ENCODE measurements around the gene RAB41. TPM values are rescaled to one million over a fixed set of nuclear protein-coding genes. Genes with fewer than 3 reads are reported as not detected.
A peak's percentile ranks its signal among the peaks of the same experiment; 100 is the strongest.
"Not testable (repeated sequence)": the region's sequence is repeated elsewhere in the genome, so short reads cannot be mapped to it uniquely, and the experiment has no call there.

RAB41 gene
- total RNA-seq, 4 donors from 2014 or later, result not detected

DNA sequence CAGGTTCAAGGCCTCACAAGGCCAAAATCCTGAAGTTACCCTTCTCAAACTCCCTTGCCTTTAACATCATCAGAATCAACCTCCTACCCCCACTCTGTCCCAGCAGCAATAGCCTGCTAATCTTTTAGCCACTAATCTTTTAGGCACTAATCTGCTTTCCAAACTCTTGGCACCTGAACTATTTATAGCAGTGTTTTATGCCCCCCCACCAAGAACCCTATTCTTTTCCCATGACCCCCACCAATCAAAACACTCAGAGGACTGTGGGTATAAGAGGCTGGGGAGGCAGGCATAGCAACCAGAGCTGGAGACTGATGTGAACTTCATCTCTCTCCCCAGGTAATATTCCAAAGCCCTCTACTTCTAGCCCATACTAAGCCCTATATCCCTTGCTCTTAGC is 13.9 kb upstream of the RAB41 start, which contains the start of gene ARR3:
Gene ARR3 (plus strand): TSS at position 301 of the 400 bp plus-strand sequence. CDS start 1,052 bp downstream, outside the sequence.
- TF ChIP-seq POLR2A (IDR thresholded peaks at IDR 0.05) (no peak), EP300 (IDR thresholded peaks at IDR 0.05) (no peak)
- TF ChIP-seq, protein P1, sequence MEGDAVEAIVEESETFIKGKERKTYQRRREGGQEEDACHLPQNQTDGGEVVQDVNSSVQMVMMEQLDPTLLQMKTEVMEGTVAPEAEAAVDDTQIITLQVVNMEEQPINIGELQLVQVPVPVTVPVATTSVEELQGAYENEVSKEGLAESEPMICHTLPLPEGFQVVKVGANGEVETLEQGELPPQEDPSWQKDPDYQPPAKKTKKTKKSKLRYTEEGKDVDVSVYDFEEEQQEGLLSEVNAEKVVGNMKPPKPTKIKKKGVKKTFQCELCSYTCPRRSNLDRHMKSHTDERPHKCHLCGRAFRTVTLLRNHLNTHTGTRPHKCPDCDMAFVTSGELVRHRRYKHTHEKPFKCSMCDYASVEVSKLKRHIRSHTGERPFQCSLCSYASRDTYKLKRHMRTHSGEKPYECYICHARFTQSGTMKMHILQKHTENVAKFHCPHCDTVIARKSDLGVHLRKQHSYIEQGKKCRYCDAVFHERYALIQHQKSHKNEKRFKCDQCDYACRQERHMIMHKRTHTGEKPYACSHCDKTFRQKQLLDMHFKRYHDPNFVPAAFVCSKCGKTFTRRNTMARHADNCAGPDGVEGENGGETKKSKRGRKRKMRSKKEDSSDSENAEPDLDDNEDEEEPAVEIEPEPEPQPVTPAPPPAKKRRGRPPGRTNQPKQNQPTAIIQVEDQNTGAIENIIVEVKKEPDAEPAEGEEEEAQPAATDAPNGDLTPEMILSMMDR (IDR thresholded peaks at IDR 0.05), result no peak
- Histone ChIP-seq H3K4me3 (no peak within 1 kb of the TSS), H3K4me1 (no peaks in the 10 kb centered on the region), H3K36me3 (no peaks in the 10 kb centered on the region), H3K27me3 (no peaks in the 10 kb centered on the region), H3K9me3 (no peaks in the 10 kb centered on the region), H3K27ac (no peak within 1 kb of the TSS)
- DNase-seq (ENCODE audit: low spot score in 2 of 2), result no peak

DNA sequence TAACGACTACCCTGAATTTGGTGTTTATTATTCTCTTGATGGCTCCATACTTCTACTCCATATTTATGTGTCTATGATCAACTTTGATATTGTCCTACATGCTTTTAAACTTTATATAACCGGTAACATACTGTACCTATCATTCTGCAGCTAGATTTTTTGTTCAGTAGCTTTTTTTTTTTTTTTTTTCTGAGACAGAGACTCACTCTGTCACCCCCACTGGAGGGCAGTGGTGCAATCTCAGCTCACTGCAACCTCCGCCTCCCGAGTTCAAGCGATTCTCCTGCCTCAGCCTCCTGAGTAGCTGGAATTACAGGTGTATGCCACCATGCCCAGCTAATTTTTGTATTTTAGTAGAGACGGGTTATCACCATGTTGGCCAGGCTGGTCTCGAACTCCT is 7.9 kb upstream of the RAB41 start:
- not testable (repeated sequence) for H3K36me3 ChIP-seq; H3K27me3 ChIP-seq; H3K27ac ChIP-seq; H3K9me3 ChIP-seq; H3K4me1 ChIP-seq; H3K4me3 ChIP-seq; DNase-seq (ENCODE audit: low spot score in 2 of 2)
- 78 to 82% methylated on average over 6 to 7 of the region's 7 CpGs for WGBS, 2 donors

DNA sequence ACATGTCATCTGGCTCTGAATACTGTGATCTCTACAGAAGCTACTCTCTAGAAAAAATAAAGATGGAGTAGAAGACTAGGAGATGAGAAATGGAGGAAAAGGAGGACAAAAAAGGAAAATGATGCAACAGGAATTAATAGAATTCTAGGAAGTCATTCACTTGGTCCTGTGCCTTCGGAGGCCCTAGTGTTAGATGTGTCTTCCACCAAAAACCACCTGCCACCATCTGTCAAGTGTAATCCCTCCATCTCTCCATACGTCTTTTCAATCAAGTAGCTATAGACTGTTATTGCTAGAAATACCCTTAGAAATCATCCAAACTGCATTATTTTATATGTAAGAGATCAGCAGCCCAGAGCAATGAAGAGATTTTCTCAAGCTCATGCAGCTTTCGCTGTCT is 2.9 kb upstream of the RAB41 start:
- H3K27me3 ChIP-seq, result no peaks in the 10 kb centered on the region
- 82 to 96% methylated on average over 3 of the region's 3 CpGs for WGBS, 2 donors
- no peak overlapping the region for H3K27ac ChIP-seq
- DNase-seq (ENCODE audit: low spot score in 2 of 2), result no peak
- H3K4me1 ChIP-seq, result no peaks in the 10 kb centered on the region
- TF ChIP-seq EP300 (IDR thresholded peaks at IDR 0.05) (no peak), POLR2A (IDR thresholded peaks at IDR 0.05) (no peak)
- TF ChIP-seq, protein P1 (IDR thresholded peaks at IDR 0.05), result no peak
- H3K9me3 ChIP-seq, result no peaks in the 10 kb centered on the region
- no peak overlapping the region for H3K4me3 ChIP-seq
- peaks cover 0 to 8% (median 0%) of the 10 kb centered on the region in 3 donors for H3K36me3 ChIP-seq

DNA sequence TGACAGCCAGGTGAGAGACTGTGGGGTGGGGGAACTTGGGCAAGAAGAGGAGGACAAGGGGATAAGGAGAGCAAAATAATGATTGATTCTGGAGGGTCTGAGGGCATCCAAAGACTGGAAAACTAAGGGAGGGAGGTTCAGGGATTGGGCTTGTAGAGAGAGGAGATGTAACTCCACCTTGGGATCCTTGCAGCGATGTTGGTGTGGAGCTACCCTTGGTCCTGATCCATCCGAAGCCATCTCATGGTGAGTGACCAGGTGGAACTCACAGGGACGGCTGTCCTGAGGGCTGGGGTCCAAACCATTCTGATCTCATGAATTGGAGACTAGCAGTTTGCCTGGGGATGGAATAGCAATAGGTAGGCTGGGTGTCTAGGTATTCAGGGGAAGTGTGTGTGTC is 1.4 kb upstream of the RAB41 start:
- 72 to 84% methylated on average over 3 of the region's 3 CpGs for WGBS, 2 donors

DNA sequence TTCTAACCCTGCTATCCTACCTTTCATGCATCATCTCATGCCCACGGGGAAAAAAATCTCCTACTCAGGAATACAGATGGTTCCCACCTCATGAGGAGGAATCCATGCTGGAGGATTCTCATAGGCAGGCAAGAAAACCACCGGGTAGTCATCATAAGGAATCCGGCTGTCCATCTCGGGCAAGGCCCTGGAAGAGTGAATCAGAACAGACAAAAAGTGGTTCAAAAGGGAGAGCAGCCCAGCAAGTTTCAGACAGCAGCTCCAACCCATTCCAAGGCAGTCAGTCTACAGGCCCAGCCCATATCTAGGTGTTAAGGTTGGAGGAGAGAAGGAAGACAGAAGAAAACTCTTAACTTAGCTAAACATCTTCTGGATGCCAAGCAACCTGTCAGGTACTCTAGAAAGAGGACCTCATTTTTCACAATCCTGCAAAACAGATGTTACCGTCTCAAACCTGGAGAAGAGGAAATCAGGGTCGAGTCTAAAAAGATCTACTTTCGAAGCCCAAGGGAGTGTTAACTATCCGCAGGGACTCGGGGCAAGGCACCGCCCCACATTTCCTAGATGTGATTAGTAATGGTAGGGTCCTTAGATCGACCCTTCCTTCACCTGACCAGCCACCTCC is 7.3 kb downstream of the RAB41 start:
- TF ChIP-seq, protein P1 (IDR thresholded peaks at IDR 0.05), result no peak
- TF ChIP-seq EP300 (IDR thresholded peaks at IDR 0.05) (no peak), POLR2A (IDR thresholded peaks at IDR 0.05) (no peak)
- 22 to 62% methylated on average over 11 of the region's 11 CpGs for WGBS, 2 donors
- peaks cover 0 to 11% (median 5%) of the 10 kb centered on the region in 4 donors for H3K4me1 ChIP-seq
- peak overlapping the region in 3 of 4 donors; percentile 67 to 85 (median 78) for H3K27ac ChIP-seq
- no peak for DNase-seq (ENCODE audit: low spot score in 2 of 2)
- H3K36me3 ChIP-seq, result peaks cover 0 to 38% (median 0%) of the 10 kb centered on the region in 3 donors
- H3K9me3 ChIP-seq, result no peaks in the 10 kb centered on the region
- H3K4me3 ChIP-seq, result peak overlapping the region; percentile 24 to 60 (median 45)
- H3K27me3 ChIP-seq, result no peaks in the 10 kb centered on the region

More for the DNA sequence above, 1.4 kb upstream of the RAB41 start:
- H3K27ac ChIP-seq, result no peak overlapping the region
- DNase-seq (ENCODE audit: low spot score in 2 of 2), result no peak
- no peaks in the 10 kb centered on the region for H3K4me1 ChIP-seq
- no peaks in the 10 kb centered on the region for H3K9me3 ChIP-seq
- peaks cover 0 to 23% (median 0%) of the 10 kb centered on the region in 3 donors for H3K36me3 ChIP-seq
- TF ChIP-seq POLR2A (IDR thresholded peaks at IDR 0.05), result no peak
- TF ChIP-seq, protein P1 (IDR thresholded peaks at IDR 0.05), result no peak
- no peak for TF ChIP-seq EP300 (IDR thresholded peaks at IDR 0.05)
- no peak overlapping the region for H3K4me3 ChIP-seq
- H3K27me3 ChIP-seq, result no peaks in the 10 kb centered on the region
